SU-DHL-6 (cell line): Measurements from ENCODE around the gene SH3PXD2A.
"Not testable (repeated sequence)": the region's sequence is repeated elsewhere in the genome, so short reads cannot be mapped to it uniquely, and the experiment has no call there.

ENCODE experiments used
- H2AFZ ChIP-seq: fragments of 200-600 bp; sonication (generic); 2 replicates; pipeline ENCODE4 v1.6.1; 2014; ENCODE audit warnings: low read depth, mild to moderate bottlenecking, moderate library complexity, mixed read lengths, antibody characterized with exemption, low read length; ENCODE audit not compliant: severe bottlenecking
- H3F3A ChIP-seq: fragments of 200-600 bp; shearing (Covaris generic); 2 replicates; pipeline ENCODE4 v1.6.0; 2016; ENCODE audit warnings: antibody characterized with exemption, mild to moderate bottlenecking; ENCODE audit not compliant: insufficient read depth
- H3K27ac ChIP-seq: fragments of 200-600 bp; sonication (generic); 2 replicates; pipeline ENCODE4 v1.5.1; 2016; ENCODE audit warnings: low read depth, mild to moderate bottlenecking, low read length, moderate library complexity, mixed read lengths
- H3K27me3 ChIP-seq: fragments of 200-600 bp; sonication (generic), shearing (Covaris generic); 2 replicates; pipeline ENCODE4 v1.6.0; 2014; ENCODE audit warnings: mild to moderate bottlenecking, low read length
- H3K36me3 ChIP-seq: fragments of 200-600 bp; sonication (generic); 2 replicates; pipeline ENCODE4 v1.6.1; 2014; ENCODE audit warnings: mild to moderate bottlenecking, low read length, mixed read lengths
- H3K4me2 ChIP-seq: fragments of 300-600, 200-600 bp; shearing (Covaris generic), sonication (generic); 2 replicates; pipeline ENCODE4 v1.6.0; 2014; ENCODE audit warnings: low read length, low read depth, mild to moderate bottlenecking; ENCODE audit not compliant: poor library complexity, severe bottlenecking
- H3K4me3 ChIP-seq: fragments of 200-600 bp; sonication (generic); 2 replicates; pipeline ENCODE4 v1.5.1; 2014; ENCODE audit warnings: antibody characterized with exemption, low read length, mild to moderate bottlenecking, mixed read lengths; ENCODE audit not compliant: insufficient read depth, poor library complexity, severe bottlenecking
- H3K79me2 ChIP-seq: fragments of 200-600 bp; sonication (generic); 2 replicates; pipeline ENCODE4 v1.6.1; 2014; ENCODE audit warnings: mild to moderate bottlenecking, low read length, moderate library complexity; ENCODE audit not compliant: insufficient read depth
- H3K9ac ChIP-seq: fragments of 200-600 bp; sonication (generic); 2 replicates; pipeline ENCODE4 v1.7.0; 2014; ENCODE audit warnings: mild to moderate bottlenecking, low read length
- H3K9me2 ChIP-seq: fragments of 200-600 bp; sonication (generic); replicated peaks from 2 replicates; pipeline ENCODE4 v1.6.1; 2014; ENCODE audit warnings: low read length; ENCODE audit not compliant: insufficient read depth
- H3K9me3 ChIP-seq: fragments of 200-600 bp; sonication (generic); 2 replicates; pipeline ENCODE4 v1.6.1; 2014; ENCODE audit warnings: low read length, mixed read lengths; ENCODE audit not compliant: insufficient read depth
- H4K20me1 ChIP-seq: fragments of 200-600 bp; sonication (generic); 2 replicates; pipeline ENCODE4 v1.6.1; 2014; ENCODE audit warnings: low read depth, mild to moderate bottlenecking, antibody characterized with exemption, low read length, moderate library complexity, mixed read lengths
- CTCF ChIP-seq: fragments of 200-600 bp; sonication (generic); IDR thresholded peaks from one replicate; pipeline ENCODE4 v1.5.1; 2017; ENCODE audit warnings: antibody characterized with exemption, mild to moderate bottlenecking, low read length, moderate library complexity; ENCODE audit not compliant: insufficient read depth, poor library complexity, severe bottlenecking
- EZH2phosphoT487 ChIP-seq: fragments of 200-600 bp; sonication (generic), shearing (Covaris generic); conservative IDR thresholded peaks from 2 replicates; pipeline ENCODE4 v1.6.1; 2018; ENCODE audit warnings: mild to moderate bottlenecking, antibody characterized with exemption, low read length, moderate library complexity, mixed read lengths

The SH3PXD2A gene

GRCh38 chr10:103814626-103815370, 40.6 kb downstream of the SH3PXD2A start:
- Histone ChIP-seq H4K20me1 (no peaks in the 10 kb centered on the region), H3K36me3 (no peaks in the 10 kb centered on the region), H2AFZ (no peak overlapping the region), H3K27ac (no peak overlapping the region), H3K4me3 (no peak overlapping the region), H3K9me3 (no peaks in the 10 kb centered on the region), H3K9ac (no peak overlapping the region), H3K4me2 (no peak overlapping the region), H3K79me2 (no peaks in the 10 kb centered on the region), H3K27me3 (no peaks in the 10 kb centered on the region), H3K9me2 (no peaks in the 10 kb centered on the region), H3F3A (no peaks in the 10 kb centered on the region)
- TF ChIP-seq CTCF (no peak), EZH2phosphoT487 (no peak)

- no peaks in the 10 kb centered on the region for H3K27me3 ChIP-seq
- H3K27ac ChIP-seq: no peak overlapping the region
- no peaks in the 10 kb centered on the region for H4K20me1 ChIP-seq
- no peak overlapping the region for H3K9ac ChIP-seq
- H3K4me3 ChIP-seq: no peak overlapping the region
- H3F3A ChIP-seq: no peaks in the 10 kb centered on the region
- H3K9me2 ChIP-seq: no peaks in the 10 kb centered on the region
- H3K4me2 ChIP-seq: no peak overlapping the region
- H3K36me3 ChIP-seq: no peaks in the 10 kb centered on the region
- TF ChIP-seq CTCF: no peak
- TF ChIP-seq EZH2phosphoT487: no peak
- no peak overlapping the region for H2AFZ ChIP-seq
- H3K9me3 ChIP-seq: no peaks in the 10 kb centered on the region
- H3K79me2 ChIP-seq: no peaks in the 10 kb centered on the region
Observed at GRCh38 chr10:103814105-103814504, 41.3 kb downstream of the SH3PXD2A start.

GRCh38 chr10:103813312-103813711, 42.1 kb downstream of the SH3PXD2A start:
- H3K4me3 ChIP-seq, H3K27me3 ChIP-seq, H2AFZ ChIP-seq, H3K9me2 ChIP-seq, H3K9ac ChIP-seq, H3K4me2 ChIP-seq, H4K20me1 ChIP-seq, H3K9me3 ChIP-seq, H3K36me3 ChIP-seq, H3F3A ChIP-seq, H3K79me2 ChIP-seq, H3K27ac ChIP-seq: not testable (repeated sequence)

- H3F3A ChIP-seq: no peaks in the 10 kb centered on the region
- H3K9me2 ChIP-seq: no peaks in the 10 kb centered on the region
- TF ChIP-seq CTCF: no peak
- no peak for TF ChIP-seq EZH2phosphoT487
- H3K36me3 ChIP-seq: no peaks in the 10 kb centered on the region
- H3K9ac ChIP-seq: no peak overlapping the region
- H3K27ac ChIP-seq: no peak overlapping the region
- H4K20me1 ChIP-seq: no peaks in the 10 kb centered on the region
- H3K4me2 ChIP-seq: no peak overlapping the region
- H3K79me2 ChIP-seq: no peaks in the 10 kb centered on the region
- H3K9me3 ChIP-seq: no peaks in the 10 kb centered on the region
- no peak overlapping the region for H3K4me3 ChIP-seq
- no peaks in the 10 kb centered on the region for H3K27me3 ChIP-seq
- H2AFZ ChIP-seq: no peak overlapping the region
Observed at GRCh38 chr10:103812432-103812831, 42.9 kb downstream of the SH3PXD2A start.
